ENCODE results near the gene OR51B4. TPM values are rescaled to one million over a fixed set of nuclear protein-coding genes. Genes with fewer than 3 reads are reported as not detected.
A peak's percentile ranks its signal among the peaks of the same experiment; 100 is the strongest.
"Not testable (repeated sequence)": the region's sequence is repeated elsewhere in the genome, so short reads cannot be mapped to it uniquely, and the experiment has no call there.

Gene OR51B4, protein sequence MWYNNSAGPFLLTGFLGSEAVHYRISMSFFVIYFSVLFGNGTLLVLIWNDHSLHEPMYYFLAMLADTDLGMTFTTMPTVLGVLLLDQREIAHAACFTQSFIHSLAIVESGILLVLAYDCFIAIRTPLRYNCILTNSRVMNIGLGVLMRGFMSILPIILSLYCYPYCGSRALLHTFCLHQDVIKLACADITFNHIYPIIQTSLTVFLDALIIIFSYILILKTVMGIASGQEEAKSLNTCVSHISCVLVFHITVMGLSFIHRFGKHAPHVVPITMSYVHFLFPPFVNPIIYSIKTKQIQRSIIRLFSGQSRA
- total RNA-seq (2014; rRNA removed; shearing (Covaris generic)) = not detected in 2 replicates

DNA sequence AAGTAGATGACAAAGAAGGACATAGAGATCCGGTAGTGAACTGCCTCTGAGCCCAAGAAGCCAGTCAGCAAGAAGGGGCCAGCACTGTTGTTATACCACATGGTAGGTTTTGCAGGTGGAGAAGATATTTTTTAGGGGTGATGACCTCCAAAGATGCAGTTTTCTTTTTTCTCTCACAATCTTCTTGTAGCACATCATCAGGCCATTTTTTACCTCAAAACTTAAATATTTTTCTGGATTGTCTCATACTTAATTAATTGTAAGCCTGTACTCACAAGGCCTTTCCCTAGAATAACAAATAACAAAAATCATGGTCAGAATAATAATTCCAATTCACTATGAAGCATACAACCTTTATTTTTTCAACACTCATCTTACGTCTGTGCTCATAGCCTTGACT, at the start of gene OR51B4:
TSS of gene OR51B4 (minus strand) at position 101 of the 400 bp plus-strand sequence. CDS start at position 101, 0 bp downstream.
- no peak for DNase-seq (ENCODE audit: low spot score)

DNA sequence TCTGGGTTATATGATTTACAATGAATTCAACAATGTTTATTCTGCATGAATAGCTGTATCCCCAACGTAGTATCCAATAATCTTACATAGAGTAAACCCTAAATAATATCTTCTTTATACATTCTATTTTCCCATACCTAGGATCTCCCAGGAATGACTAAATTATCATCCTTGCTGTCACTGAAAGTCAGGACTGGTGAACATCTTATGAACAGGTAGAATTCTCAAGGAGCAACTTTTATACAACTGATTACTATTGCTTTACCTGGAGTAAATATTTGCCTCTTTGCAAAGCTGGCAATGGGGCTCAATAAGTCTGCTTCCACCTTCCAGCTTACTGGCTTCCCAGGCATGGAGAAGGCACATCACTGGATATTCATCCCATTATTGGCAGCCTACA, 49.5 kb upstream of the OR51B4 start, which contains the start of gene OR51B6:
TSS of gene OR51B6 (plus strand) at position 301 of the 400 bp plus-strand sequence. CDS start at position 301, 0 bp downstream.
- DNase-seq (ENCODE audit: low spot score) = no peak

DNA sequence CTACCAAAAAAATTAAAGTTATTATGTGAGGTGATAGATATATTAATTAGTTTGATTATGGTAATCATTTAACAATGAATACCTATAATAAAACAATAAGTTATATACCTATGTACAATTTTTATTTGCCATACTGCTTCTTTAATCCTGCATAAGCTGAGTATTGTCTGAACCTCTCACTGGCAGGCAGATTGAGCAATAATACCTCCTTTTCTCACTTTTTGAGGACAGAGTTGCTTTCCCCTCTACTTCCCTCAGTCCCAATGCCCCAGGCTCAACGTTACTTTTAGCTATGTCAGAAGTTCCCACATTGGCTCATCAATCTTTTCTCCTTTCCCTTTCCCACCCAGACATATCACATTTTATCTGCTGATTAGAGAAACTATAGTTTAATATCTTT, 47.8 kb upstream of the OR51B4 start:
- no peak for DNase-seq (ENCODE audit: low spot score)

DNA sequence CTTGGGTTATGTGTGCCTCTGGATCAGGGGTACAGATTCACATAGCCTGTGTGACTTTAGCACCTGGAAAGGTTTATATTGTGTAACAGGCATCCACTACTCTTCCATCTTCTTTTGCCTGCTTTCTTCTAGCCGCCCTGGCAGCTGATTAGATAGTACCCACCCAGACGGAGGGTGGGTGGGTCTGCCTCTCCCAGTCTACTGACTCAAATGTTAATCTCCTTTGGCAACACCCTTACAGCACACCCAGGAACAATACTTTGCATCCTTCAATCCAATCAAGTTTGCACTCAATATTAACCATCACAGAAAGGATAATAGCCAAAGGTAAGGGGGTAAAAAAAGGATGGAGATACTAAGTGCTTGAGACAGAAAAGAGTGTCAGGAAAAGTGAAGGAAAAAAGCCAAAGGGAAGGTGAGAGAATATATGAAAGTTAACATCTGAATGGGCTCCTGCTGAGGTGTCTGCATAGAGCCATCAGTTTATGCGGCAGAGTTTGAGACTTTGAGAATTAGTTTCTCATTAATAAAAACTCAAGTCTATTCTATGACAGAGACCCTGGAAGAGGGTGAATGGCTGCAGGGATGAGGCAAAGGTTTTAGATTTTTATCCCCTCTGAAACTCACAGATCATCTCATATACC, 46.9 kb upstream of the OR51B4 start:
- DNase-seq (ENCODE audit: low spot score) = no peak

DNA sequence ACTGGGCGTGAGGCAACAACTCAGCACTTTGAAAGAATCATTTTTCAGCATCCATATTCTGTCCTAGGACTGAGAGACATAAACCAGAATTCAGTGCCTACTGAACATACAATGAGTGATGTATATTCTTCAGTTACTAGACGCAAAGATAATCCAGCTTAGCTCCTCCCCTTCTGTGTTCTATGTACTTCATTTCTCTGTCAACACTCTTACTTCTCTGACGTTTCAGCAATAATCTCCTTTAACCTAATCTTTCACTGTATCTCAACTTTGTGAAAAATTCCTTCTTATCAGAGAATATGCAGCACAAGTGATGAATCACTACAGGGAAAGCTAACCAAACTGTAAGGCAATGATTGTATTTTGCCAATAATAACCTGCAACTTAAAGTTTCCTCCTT, 44.1 kb upstream of the OR51B4 start:
- no peak for DNase-seq (ENCODE audit: low spot score)

DNA sequence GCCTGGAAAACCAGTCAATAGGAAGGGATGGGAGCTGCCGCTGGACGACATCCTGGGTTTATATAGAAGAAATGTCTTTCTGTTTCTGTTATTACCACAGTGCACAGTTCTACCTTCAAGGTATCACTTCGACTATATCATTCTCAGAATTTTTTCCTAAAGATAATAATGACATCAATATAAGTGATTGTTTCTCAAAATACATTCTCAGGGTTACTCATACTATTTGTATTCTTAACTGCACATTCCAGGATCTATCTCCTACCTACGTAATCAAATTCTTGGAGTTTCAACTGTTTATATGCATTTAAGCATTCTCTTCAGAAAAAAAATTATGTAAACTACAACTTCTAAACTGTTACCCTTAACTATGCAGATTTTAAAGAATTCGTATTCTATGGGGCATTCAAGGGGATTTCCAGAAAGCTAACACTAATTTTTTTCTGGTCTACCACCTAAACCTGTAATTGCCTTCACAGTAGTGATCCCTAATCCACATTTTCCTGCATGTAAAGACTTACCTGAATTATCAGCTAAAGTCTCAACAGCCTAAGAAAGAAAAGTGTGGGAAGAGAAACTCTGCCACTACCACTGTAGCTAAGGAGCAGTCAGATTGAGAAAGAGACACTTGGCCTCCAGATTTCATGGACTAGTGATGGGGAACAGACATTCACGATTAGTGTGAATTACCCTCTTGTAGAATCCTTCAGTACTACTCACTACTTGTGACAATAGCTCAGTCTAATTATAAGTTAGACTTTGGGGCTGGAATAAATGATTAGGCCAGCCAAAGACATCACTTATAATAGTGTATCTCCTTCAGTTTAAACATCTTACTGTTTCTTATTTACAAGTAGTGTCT, 42.0 kb upstream of the OR51B4 start, which contains the start of gene OR51B5:
TSS of gene OR51B5 (minus strand) at position 51 of the 862 bp plus-strand sequence. CDS start at position 51, 0 bp downstream.
- DNase-seq (ENCODE audit: low spot score) = no peak

DNA sequence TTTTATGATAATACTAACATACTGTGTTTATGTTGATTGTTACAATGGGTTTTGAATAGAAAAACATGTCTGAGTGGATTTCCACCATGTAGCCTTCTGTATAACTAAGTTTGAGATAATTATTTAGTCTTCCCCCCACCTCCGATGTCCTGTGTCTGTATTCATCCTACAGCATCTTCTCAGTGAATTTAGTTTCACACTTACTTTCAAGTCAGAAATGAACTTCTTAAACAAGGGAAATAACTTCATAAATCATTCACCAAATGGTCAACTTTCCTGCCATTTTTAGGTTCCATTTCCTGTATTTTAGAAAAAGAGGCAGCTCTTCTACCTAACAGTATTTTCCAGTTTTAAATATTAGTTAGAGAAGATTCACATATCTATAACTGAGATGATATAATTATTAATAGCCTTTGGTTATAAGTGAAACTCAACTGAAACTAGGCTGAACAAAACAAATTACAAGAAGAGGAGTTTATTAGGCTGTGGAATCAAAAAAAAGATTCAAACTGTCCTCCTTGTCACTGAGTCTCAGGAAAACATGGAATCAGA, 38.1 kb upstream of the OR51B4 start:
- no peak for DNase-seq (ENCODE audit: low spot score)

DNA sequence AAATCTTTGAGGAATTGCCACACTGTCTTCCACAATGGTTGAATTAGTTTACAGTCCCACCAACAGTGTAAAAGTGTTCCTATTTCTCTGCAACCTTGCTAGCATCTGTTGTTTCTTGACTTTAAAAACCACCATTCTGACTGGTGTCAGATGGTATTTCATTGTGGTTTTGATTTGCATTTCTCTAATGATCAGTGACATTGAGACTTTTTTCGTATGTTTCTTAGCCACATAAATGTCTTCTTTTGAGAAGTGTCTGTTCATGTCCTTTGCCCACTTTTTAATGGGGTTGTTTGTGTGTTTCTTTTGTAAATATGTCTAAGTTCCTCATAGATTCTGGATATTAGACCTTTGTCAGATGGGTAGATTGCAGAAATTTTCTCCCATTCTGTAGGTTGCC, 35.5 kb upstream of the OR51B4 start:
- not testable (repeated sequence) for DNase-seq (ENCODE audit: low spot score)

DNA sequence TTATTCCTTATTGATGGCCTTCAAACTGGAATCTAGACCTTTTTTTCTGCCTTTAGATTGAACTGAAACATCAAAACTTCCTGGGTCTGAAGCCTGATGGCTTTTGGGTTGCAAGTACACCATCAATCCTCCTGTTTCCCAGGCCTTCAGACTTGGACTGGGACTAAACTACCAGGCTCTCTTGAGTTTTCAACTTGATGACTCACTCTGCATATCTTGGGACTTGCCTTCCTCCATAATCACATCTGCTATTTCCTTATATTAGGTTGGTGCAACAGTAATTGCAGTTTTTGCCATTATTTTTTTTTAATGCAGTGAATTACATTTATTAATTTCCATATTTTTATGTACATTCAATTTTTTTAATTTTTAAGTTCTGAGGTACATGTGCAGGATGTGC, 34.6 kb upstream of the OR51B4 start:
- no peak for DNase-seq (ENCODE audit: low spot score)

DNA sequence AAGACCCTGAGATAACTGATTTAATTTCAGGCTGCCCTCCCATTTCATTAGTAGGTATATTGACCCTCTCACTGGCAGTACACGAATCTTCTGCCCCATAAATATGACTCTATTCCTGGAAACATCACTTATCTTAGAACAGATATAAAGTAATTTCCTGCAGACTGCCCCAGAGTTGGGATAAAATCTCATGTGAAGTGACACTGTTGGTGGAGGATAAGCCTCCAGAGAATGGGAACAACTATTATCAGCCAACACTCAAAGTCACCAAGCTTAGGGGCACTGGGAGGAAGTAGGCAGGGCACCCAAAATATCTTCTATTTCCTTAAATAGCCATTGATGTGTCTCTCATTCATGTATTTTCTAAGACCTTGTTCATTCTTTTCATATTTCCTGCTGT, 33.4 kb upstream of the OR51B4 start:
- DNase-seq (ENCODE audit: low spot score) = no peak

DNA sequence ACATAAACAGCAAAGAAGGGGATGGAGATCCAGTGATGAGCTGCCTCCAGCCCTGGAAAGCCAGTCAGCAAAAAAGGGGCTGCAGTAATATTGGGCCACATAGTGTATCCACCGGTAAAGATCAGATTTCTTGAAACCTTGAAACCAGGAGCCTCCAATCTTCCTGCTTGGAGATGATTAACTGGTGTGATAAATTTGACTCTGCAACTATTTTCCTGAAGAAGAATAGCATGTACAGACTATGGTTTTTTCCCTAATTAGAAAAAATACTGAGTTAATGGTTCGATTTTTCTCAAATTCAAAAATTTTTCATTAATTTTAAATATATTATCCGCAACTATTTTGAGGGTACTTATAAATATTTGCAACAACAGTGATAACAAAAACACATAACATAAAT, 22.5 kb upstream of the OR51B4 start, which contains the start of gene OR51B2:
TSS of gene OR51B2 (minus strand) at position 101 of the 400 bp plus-strand sequence. CDS start at position 101, 0 bp downstream.
- no peak for DNase-seq (ENCODE audit: low spot score)

DNA sequence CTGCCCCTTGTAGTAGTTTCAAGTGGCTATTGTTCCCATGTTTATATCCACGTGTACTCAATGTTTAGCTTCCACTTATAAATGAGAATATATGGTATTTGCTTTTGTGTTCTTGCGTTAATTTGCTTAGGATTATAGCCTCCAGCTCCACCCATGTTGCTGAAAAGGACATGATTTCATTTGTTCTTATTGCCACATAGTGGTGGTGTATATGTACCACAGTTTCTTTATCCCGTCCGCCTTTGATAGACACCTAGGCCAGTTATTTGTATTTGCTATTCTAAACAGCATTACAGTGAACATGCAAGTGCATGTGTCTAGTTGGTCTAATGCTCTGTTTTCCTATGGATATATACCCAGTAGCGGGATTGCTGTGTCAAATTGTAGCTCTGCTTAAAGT, 15.5 kb upstream of the OR51B4 start:
- peak; percentile 12 for DNase-seq (ENCODE audit: low spot score)

DNA sequence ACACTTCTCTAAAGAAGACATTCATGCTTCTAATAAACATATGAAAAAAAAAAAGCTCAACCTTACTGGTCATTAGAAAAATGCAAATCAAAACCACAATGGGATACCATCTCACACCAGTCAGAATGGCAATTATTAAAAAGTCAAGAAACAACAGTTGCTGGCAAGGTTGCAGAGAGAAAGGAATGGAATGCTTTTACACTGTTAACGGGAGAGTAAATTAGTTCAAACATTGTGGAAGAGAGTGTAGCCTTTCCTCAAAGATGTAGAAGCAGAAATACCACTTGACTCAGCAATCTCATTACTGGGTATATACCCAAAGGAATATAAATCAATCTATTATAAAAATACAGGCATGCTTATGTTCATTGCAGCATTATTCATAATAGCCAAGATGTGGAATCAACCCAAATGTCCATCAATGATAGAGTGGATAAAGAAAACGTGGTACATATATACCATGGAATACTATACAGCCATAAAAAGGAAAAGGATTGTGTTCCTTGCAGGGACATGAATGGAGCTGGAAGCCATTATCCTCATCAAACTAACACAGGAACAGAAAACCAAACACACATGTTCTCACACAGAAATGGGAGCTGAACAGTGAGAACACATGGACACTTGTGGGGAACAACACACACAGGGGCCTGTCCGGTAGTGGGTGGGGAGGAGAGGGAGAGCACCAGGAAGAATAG, 11.7 kb upstream of the OR51B4 start:
- DNase-seq (ENCODE audit: low spot score) = not testable (repeated sequence)

DNA sequence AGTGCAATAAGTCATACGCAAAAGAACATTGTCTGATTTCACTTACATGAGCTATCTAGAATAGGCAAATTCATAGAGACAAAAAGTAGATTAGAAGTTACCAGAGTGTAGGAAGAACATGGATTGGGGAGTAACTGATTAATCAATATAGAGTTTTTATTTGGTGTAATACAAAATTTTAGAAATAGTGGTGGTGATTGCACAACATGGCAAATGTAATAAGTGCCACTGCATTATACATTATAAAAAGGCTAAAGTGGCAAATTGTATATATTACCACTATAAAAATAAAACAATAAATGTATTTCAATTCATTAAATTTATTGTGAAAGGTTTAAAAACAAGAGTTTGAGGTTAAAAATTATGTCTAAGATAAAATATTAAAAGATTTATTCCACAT, 8.7 kb upstream of the OR51B4 start:
- DNase-seq (ENCODE audit: low spot score) = no peak

DNA sequence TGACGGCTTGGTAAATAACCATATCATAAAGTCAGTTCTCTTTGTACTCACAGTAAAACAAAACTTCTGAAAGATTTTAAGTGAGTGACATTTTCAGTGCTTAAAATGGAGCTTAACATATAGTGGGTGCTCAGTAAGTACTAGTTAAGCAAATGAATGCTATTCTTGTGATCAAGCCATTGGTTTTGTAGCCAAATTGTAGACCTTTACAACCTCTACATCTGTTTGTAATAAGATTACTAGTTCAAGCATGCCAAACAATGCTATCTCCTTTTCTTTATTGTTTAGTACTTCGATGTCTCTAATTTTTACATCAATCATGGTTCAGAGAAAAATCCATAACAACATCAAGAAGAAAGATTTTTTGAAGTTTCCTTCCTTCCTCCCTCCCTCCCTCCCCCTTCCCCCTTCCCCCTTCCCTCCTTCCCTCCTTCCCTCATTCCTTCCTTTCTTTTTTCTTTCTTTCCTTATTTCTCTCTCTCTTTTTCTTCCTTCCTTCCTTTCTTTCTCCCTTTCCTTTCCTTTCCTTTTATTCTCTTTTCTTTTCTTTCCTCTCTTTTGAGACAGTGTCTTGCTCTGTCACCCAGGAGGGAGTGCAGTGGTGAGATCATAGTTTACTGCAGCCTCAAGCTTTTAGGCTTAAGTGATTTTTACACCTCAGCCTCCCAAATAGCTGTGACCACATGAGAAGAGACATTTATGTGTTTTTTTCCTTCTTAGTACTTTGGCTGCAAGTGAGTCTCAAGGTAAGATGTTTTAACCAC, 5.7 kb upstream of the OR51B4 start:
- no peak for DNase-seq (ENCODE audit: low spot score)

DNA sequence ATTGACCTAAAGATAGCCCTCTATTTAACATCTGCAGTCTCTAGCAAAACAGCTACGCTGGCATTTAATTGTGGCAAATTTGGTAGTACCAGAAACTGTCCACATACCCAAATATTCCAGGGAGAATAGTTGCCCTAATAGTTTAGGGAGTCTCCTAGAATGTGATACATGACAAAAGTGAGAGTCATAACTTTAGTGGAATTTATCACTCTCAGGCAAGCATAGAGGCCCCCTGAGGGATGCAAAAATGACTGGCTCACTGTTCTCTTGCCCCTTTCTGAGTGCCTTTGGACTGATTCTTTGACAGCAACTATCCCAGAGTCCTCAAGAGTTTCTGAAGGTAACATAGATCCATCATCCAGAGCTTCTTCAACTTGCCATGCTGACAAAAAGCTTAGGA, 2.3 kb upstream of the OR51B4 start:
- DNase-seq (ENCODE audit: low spot score) = no peak

DNA sequence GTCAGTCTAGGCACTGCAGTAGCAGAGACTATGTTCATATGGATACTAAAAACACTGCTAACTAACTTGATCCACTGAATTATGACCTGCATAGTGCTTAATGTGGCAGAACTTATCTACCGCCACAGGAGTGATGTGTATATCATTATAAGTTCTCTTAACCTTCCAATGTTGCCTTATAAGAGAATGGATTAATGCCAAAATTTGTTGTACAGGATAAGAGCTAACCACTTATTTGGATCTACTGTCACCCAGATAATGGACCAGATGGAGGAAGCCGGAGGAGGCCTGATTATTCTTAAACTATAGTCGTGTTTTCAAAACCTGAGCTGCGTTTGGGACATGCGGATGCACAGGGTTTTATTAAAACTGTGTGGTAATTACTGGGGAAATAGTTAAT, 1.9 kb upstream of the OR51B4 start:
- DNase-seq (ENCODE audit: low spot score) = no peak

DNA sequence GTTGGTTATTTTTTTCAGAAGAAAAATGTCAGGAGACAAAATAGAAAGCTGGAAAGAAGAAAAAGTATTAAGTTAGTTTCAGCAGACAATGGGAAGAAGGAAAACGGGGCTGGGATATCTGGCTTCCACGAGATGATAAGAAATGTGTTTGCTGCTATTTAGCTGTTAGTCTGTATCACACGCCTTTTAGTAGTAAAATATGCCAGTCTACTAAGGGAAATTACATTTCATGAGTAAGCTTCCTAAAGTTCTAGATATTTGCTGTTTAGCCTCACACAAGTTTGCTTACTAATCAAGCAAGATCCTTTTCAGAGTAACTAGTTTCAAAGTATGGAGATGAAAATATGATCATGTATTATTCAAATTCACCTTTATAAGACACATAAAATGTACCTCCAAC, 1.5 kb downstream of the OR51B4 start:
- DNase-seq (ENCODE audit: low spot score) = no peak

DNA sequence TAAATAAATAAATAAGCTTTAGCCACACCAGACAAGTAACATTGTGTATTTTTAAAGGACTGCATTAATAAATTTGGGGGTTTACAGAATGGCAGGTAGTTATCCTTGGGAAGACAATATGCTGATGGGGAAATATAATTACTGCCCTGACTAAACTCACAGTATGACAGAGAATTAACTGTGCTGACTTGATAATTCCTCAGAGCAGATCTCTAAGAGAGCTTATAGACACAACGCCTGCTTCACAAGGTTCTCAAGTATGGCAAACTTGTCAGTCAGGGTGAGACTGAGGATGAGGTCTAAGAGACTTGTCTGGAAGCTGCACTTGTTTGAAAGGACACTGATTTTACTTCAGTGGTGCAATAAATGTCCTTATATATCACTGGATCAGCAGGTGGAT, 3.3 kb downstream of the OR51B4 start:
- DNase-seq (ENCODE audit: low spot score) = no peak

DNA sequence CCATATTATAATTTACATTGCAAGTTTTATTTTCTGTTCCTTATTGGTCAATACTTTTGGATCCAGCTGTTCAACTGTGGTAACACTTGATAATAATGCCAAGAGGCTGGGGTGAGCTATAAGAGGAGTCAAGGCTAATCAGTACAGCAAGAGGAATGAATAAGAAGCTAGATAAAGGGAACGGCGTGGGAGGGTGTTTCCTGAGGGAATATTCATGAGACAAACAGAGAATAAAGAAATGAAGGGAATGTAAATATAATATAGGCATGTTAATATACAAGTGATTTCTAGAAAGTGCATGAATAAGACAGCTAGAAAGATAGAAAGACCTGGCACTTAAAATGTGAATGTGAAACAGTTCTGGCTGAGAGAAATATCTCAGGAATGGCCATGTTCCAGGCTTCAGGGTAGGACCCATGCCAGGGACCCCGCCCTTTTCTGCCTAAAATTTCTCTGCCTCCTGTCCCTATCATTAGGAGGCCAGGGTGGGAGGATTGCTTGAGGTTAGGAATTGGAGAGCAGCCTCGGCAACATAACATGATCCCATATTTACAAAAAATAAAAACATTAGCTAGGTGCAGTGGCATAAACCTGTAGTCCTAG, 3.9 kb downstream of the OR51B4 start:
- no peak for DNase-seq (ENCODE audit: low spot score)

Measured in HT-29 (cell line).